ENCODE results near the gene OR1F1. TPM values are rescaled to one million over a fixed set of nuclear protein-coding genes. Genes with fewer than 3 reads are reported as not detected.

OR1F1 gene
- total RNA-seq, 4 donors from 2014 or later, result not detected

DNA sequence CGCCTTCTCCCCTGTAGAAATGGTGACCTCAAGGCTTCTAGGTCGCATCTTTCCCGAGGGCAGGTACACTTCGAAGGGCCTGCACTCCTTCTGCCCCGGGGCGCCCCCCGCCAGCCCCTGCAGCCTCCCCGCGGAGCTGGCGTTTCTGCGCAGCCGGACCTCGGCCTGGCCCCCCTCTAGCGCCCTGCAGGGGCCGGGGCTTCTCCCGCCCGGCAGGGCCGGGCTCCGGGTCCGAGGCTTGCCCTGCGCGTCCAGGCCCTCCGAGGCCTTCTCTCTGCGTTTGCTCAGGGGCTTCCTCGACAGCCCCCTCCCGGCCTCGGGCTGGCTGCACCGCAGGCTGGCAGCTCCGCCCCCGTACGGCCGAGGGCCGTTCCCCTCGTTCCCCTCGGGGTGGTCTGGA lies 66.3 kb downstream of the OR1F1 start:
- Histone ChIP-seq H3K27ac (no peak overlapping the region), H3K27me3 (peaks cover 4% of the 10 kb centered on the region), H3K9me3 (no peaks in the 10 kb centered on the region), H3K36me3 (no peaks in the 10 kb centered on the region), H3K4me3 (no peak overlapping the region), H3K4me1 (no peaks in the 10 kb centered on the region)
- TF ChIP-seq EP300 (IDR thresholded peaks at IDR 0.05), result no peak
- 80% methylated on average over 1 of the region's 35 CpGs for WGBS
- no peak for DNase-seq (ENCODE audit: low spot score in 2 of 2)

Other genes with a start within 250 kb of the OR1F1 start
- 1 to 10 TPM; 1.0 to 4.2 (median 3.9) TPM for gene KREMEN2, start 223.9 kb upstream of the OR1F1 start, total RNA-seq
- 10 to 100 TPM in 3 of 4 donors, 1 to 10 TPM in 1; 4.7 to 19.2 (median 14.1) TPM for gene PAQR4, start 218.9 kb upstream of the OR1F1 start, total RNA-seq
- gene PKMYT1, start 207.8 kb upstream of the OR1F1 start, total RNA-seq, result 1 to 10 TPM; 1.9 to 6.4 (median 4.7) TPM
- gene CLDN9, start 175.3 kb upstream of the OR1F1 start, total RNA-seq, result not detected
- gene CLDN6, start 170.0 kb upstream of the OR1F1 start, total RNA-seq, result not detected
- 10 to 100 TPM in 3 of 4 donors, 1 to 10 TPM in 1; 2.3 to 59.6 (median 30.5) TPM for gene TNFRSF12A, start 167.8 kb upstream of the OR1F1 start, total RNA-seq
- gene HCFC1R1, start 164.3 kb upstream of the OR1F1 start, total RNA-seq, result 10 to 100 TPM; 32.6 to 65.4 (median 51.5) TPM
- gene THOC6, start 164.2 kb upstream of the OR1F1 start, total RNA-seq, result 10 to 100 TPM; 15.8 to 27.0 (median 24.9) TPM
- gene BICDL2, start 151.3 kb upstream of the OR1F1 start, total RNA-seq, result 10 to 100 TPM; 58.4 to 77.6 (median 69.3) TPM
- under 1 TPM in 3 of 4 donors, not detected in 1; 0.51 to 0.87 (median 0.83) TPM for gene MMP25, start 141.6 kb upstream of the OR1F1 start, total RNA-seq
- gene IL32, start 122.6 kb upstream of the OR1F1 start, total RNA-seq, result 10 to 100 TPM in 1 of 4 donors, 1 to 10 TPM in 3; 2.6 to 11.9 (median 6.1) TPM
- not detected for gene ZSCAN10, start 88.9 kb upstream of the OR1F1 start, total RNA-seq
- gene ZNF205, start 75.6 kb upstream of the OR1F1 start, total RNA-seq, result 10 to 100 TPM; 18.3 to 22.5 (median 20.9) TPM
- 10 to 100 TPM; 14.0 to 18.0 (median 16.4) TPM for gene ZNF213, start 53.2 kb upstream of the OR1F1 start, total RNA-seq
- 1 to 10 TPM; 2.6 to 7.7 (median 4.8) TPM for gene ZNF200, start 47.0 kb downstream of the OR1F1 start, total RNA-seq
- gene MEFV, start 68.4 kb downstream of the OR1F1 start, total RNA-seq, result under 1 TPM in 3 of 4 donors, not detected in 1; 0.16 to 0.40 (median 0.17) TPM
- 10 to 100 TPM; 40.6 to 56.3 (median 45.1) TPM for gene ZNF263, start 95.3 kb downstream of the OR1F1 start, total RNA-seq
- gene TIGD7, start 117.2 kb downstream of the OR1F1 start, total RNA-seq, result 1 to 10 TPM; 1.9 to 4.3 (median 2.1) TPM
- gene ZNF75A, start 117.3 kb downstream of the OR1F1 start, total RNA-seq, result 10 to 100 TPM; 13.8 to 40.4 (median 19.1) TPM
- gene OR2C1, start 167.7 kb downstream of the OR1F1 start, total RNA-seq, result under 1 TPM in 1 of 4 donors, not detected in 3; 0.34 TPM
- 10 to 100 TPM in 3 of 4 donors, 1 to 10 TPM in 1; 9.7 to 20.9 (median 11.9) TPM for gene ZSCAN32, start 212.8 kb downstream of the OR1F1 start, total RNA-seq
- gene ZNF174, start 213.0 kb downstream of the OR1F1 start, total RNA-seq, result 10 to 100 TPM in 1 of 4 donors, 1 to 10 TPM in 3; 8.4 to 14.9 (median 9.7) TPM